WTC11 (cell line): ENCODE data around the gene TNNT2. TPM values are rescaled to one million over a fixed set of nuclear protein-coding genes. Genes with fewer than 3 reads are reported as not detected.

ENCODE experiments used
- ATAC-seq: fragments of 200-7000 bp; cut with Tn5 transposase; 2 replicates; pipeline ENCODE4 v1.10.0; 2021; ENCODE audit warnings: mild to moderate bottlenecking, moderate library complexity
- CTCF ChIA-PET: fragments of 300-600 bp; sonication (Branson Sonifier 250); formaldehyde crosslinking; loops from one replicate; lab custom pipeline; 2021; ENCODE audit warnings: antibody characterized with exemption; lab: Charles Lee
- POLR2A ChIA-PET: fragments of 350-600 bp; sonication (Branson Sonifier 250); formaldehyde crosslinking; loops from one replicate; lab custom pipeline; 2021; ENCODE audit warnings: antibody characterized with exemption; lab: Charles Lee
- DNase-seq: peaks from one replicate; pipeline ENCODE4 v3.0.0; 2021; ENCODE audit warnings: low spot score
- H3K27ac Mint-ChIP-seq: 2 replicates; pipeline ENCODE4 v1.8.0; 2021; ENCODE audit warnings: mixed read lengths
- H3K27me3 Mint-ChIP-seq: 2 replicates; pipeline ENCODE4 v1.8.0; 2021; ENCODE audit warnings: low read depth, mild to moderate bottlenecking, moderate library complexity, mixed read lengths
- H3K36me3 Mint-ChIP-seq: 2 replicates; pipeline ENCODE4 v1.8.0; 2021; ENCODE audit warnings: mixed read lengths
- H3K4me1 Mint-ChIP-seq: 2 replicates; pipeline ENCODE4 v1.8.0; 2022; ENCODE audit warnings: mixed read lengths
- H3K4me3 Mint-ChIP-seq: 2 replicates; pipeline ENCODE4 v1.8.0; 2021; ENCODE audit warnings: mild to moderate bottlenecking, moderate library complexity, mixed read lengths
- H3K9me3 Mint-ChIP-seq: 2 replicates; pipeline ENCODE4 v1.8.0; 2021; ENCODE audit warnings: mixed read lengths
- CBFB ChIP-seq: sonication (generic); formaldehyde crosslinking; IDR thresholded peaks from 2 replicates; pipeline ENCODE4 v1.8.1; 2022; ENCODE audit warnings: mild to moderate bottlenecking, low read depth, missing genetic modification reagents
- ETV6 ChIP-seq: sonication (generic); formaldehyde crosslinking; IDR thresholded peaks from 2 replicates; pipeline ENCODE4 v1.8.1; 2022; ENCODE audit warnings: mild to moderate bottlenecking, missing genetic modification reagents
- FOXK1 ChIP-seq: sonication (generic); formaldehyde crosslinking; IDR thresholded peaks from 2 replicates; pipeline ENCODE4 v1.8.0; 2022; ENCODE audit warnings: mild to moderate bottlenecking, moderate library complexity, missing genetic modification reagents
- GABPB1 ChIP-seq: sonication (generic); formaldehyde crosslinking; IDR thresholded peaks from 2 replicates; pipeline ENCODE4 v1.8.1; 2023; ENCODE audit warnings: mild to moderate bottlenecking, missing genetic modification reagents
- GTF2I ChIP-seq: fragments of 250-450 bp; sonication (Bioruptor Pico); conservative IDR thresholded peaks from 2 replicates; pipeline ENCODE4 v1.4.0; 2021; ENCODE audit warnings: mild to moderate bottlenecking
- HMGA2 ChIP-seq: fragments of 250-450 bp; sonication (Bioruptor Pico); IDR thresholded peaks from 2 replicates; pipeline ENCODE4 v1.4.0; 2021; ENCODE audit warnings: mild to moderate bottlenecking, moderate library complexity
- JAZF1 ChIP-seq: fragments of 250-450 bp; sonication (Bioruptor Pico); IDR thresholded peaks from 2 replicates; pipeline ENCODE4 v1.9.0; 2021; ENCODE audit warnings: moderate library complexity, mild to moderate bottlenecking, inconsistent platforms
- NFYB ChIP-seq: sonication (generic); formaldehyde crosslinking; conservative IDR thresholded peaks from 2 replicates; pipeline ENCODE4 v1.8.0; 2022; ENCODE audit warnings: low read depth, missing genetic modification reagents
- OVOL2 ChIP-seq: fragments of 250-450 bp; sonication (Bioruptor Pico); IDR thresholded peaks from 2 replicates; pipeline ENCODE4 v1.9.0; 2021; ENCODE audit warnings: mild to moderate bottlenecking, borderline replicate concordance
- RELA ChIP-seq: sonication (generic); formaldehyde crosslinking; IDR thresholded peaks from 2 replicates; pipeline ENCODE4 v1.8.1; 2022; ENCODE audit warnings: missing genetic modification reagents, mild to moderate bottlenecking, borderline replicate concordance
- SOX15 ChIP-seq: fragments of 250-450 bp; sonication (Bioruptor Pico); IDR thresholded peaks from 2 replicates; pipeline ENCODE4 v1.9.0; 2021; ENCODE audit warnings: mild to moderate bottlenecking
- TCF7 ChIP-seq: sonication (generic); formaldehyde crosslinking; IDR thresholded peaks from 2 replicates; pipeline ENCODE4 v1.8.0; 2022; ENCODE audit warnings: mild to moderate bottlenecking, low read depth, missing genetic modification reagents, moderate library complexity
- ZNF138 ChIP-seq: sonication (generic); formaldehyde crosslinking; conservative IDR thresholded peaks from 2 replicates; pipeline ENCODE4 v1.8.1; 2022; ENCODE audit warnings: mild to moderate bottlenecking, moderate library complexity, missing genetic modification reagents
- ZNF263 ChIP-seq: sonication (generic); formaldehyde crosslinking; IDR thresholded peaks from 2 replicates; pipeline ENCODE4 v1.8.1; 2022; ENCODE audit warnings: low read depth, mild to moderate bottlenecking, moderate library complexity, missing genetic modification reagents
- ZNF423 ChIP-seq: fragments of 250-450 bp; sonication (Bioruptor Pico); IDR thresholded peaks from 2 replicates; pipeline ENCODE4 v2.1.2; 2022; ENCODE audit warnings: mild to moderate bottlenecking, moderate library complexity
- total RNA-seq: library from RNA; stranded (reverse); gene quantifications from 3 replicates; pipeline ENCODE4 v1.2.3, GENCODE V29; 2021
- TF ChIP-seq, protein P1 (sequence below): sonication (generic); formaldehyde crosslinking; IDR thresholded peaks from 2 replicates; pipeline ENCODE4 v1.8.1; 2023; ENCODE audit warnings: mild to moderate bottlenecking, moderate library complexity, missing genetic modification reagents
- TF ChIP-seq, protein P2 (sequence below): sonication (generic); formaldehyde crosslinking; IDR thresholded peaks from 2 replicates; pipeline ENCODE4 v1.8.1; 2023; ENCODE audit warnings: mild to moderate bottlenecking, missing genetic modification reagents, borderline replicate concordance
- TF ChIP-seq, protein P3 (sequence below): fragments of 200-600 bp; IDR thresholded peaks from 2 replicates; pipeline ENCODE4 v1.8.0; 2022; ENCODE audit warnings: antibody characterized with exemption
- TF ChIP-seq, protein P4 (sequence below): sonication (generic); formaldehyde crosslinking; IDR thresholded peaks from 2 replicates; pipeline ENCODE4 v1.8.0; 2023; ENCODE audit warnings: mild to moderate bottlenecking, missing genetic modification reagents
- TF ChIP-seq, protein P5 (sequence below): fragments of 250-450 bp; sonication (Bioruptor Pico); IDR thresholded peaks from 2 replicates; pipeline ENCODE4 v2.1.2; 2022; ENCODE audit warnings: mild to moderate bottlenecking, moderate library complexity
- TF ChIP-seq, protein P6 (sequence below): fragments of 250-450 bp; sonication (Bioruptor Pico); IDR thresholded peaks from 2 replicates; pipeline ENCODE4 v1.8.0; 2021; ENCODE audit warnings: mild to moderate bottlenecking
- TF ChIP-seq, protein P7 (sequence below): sonication (generic); formaldehyde crosslinking; IDR thresholded peaks from 2 replicates; pipeline ENCODE4 v1.8.1; 2023; ENCODE audit warnings: mild to moderate bottlenecking, missing genetic modification reagents, moderate library complexity

The TNNT2 gene
- total RNA-seq, 1 experiment from 2014 or later: 6.1 TPM

DNA sequence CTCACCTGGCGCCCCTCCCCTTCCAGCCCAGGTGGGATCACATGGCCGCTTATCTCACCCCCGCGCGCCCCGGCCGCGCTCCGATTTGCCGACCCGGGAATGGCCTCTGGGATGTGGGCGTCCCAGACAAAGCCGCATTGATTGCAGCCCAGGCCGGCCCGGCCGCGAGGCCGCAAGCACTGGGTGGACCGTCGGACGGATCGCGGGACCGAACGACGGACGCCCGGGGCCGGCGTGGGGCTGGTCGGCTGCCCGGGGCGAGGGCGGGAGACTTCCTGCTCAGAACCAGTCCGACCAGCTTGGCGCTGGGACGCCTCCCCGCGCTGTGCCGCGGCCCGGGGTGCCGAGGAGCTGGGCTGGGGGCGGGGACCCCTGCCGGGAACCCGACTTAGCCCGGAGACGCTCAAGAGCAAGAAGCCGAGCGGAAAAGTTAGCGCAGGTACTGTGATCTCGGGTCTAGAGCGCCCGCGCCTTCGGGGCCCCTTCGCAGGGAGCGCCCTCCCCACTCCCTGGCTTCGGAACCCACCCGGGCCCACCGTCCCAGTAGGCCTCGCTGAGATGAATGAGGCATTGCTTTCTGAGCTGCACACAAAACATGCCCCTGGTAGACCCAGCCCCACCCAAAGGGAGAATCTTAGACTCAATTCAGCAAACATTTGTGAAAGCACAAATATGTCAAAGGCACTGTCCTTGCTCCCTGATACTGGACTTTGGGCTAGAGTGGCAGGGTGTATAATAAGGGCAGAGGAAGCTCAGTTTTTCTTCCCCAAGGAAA is 22.1 kb upstream of the TNNT2 start:
- DNase-seq (peak; percentile 76), ATAC-seq (peak; percentile 68)
- no peaks in the 10 kb centered on the region for H3K36me3 Mint-ChIP-seq
- no peaks in the 10 kb centered on the region for H3K9me3 Mint-ChIP-seq
- ChIA-PET POLR2A (interaction anchor here (0.5 to 1.5 kb wide), 3 partner anchors 14 to 1112 kb away, joined by 3 to 5 read pairs (median 3); no protein-coding TSS in a partner anchor), CTCF (interaction anchor here (0.6 to 2.6 kb wide), 8 partner anchors 10 to 332 kb away, joined by 3 to 11 read pairs (median 4); no protein-coding TSS in a partner anchor)
- H3K4me1 Mint-ChIP-seq: peaks cover 26% of the 10 kb centered on the region
- peaks cover 8% of the 10 kb centered on the region; the same call in 1 of the 2 replicates for H3K27me3 Mint-ChIP-seq
- peak overlapping the region; percentile 62 for H3K4me3 Mint-ChIP-seq
- no peak overlapping the region for H3K27ac Mint-ChIP-seq
- TF ChIP-seq ZNF263 (CRISPR knock-in tag) (no peak), FOXK1 (CRISPR knock-in tag) (peak; percentile 72; the same call in 1 of the 2 replicates), RELA (CRISPR knock-in tag) (peak; percentile 66; the same call in 1 of the 2 replicates), GTF2I (CRISPR knock-in tag) (no peak), SOX15 (CRISPR knock-in tag) (no peak), TCF7 (peak; percentile 59; the same call in 1 of the 2 replicates), GABPB1 (CRISPR knock-in tag) (no peak), ZNF138 (CRISPR knock-in tag) (0 out of 2 replicates have a peak, but pooled peaks have one; percentile 37), JAZF1 (CRISPR knock-in tag) (no peak), CBFB (no peak), OVOL2 (no peak), HMGA2 (CRISPR knock-in tag) (no peak), NFYB (CRISPR knock-in tag) (no peak; the same call in 1 of the 2 replicates), ZNF423 (CRISPR knock-in tag) (peak; percentile 93), ETV6 (CRISPR knock-in tag) (peak; percentile 42; the same call in 1 of the 2 replicates)
- TF ChIP-seq, protein P1, sequence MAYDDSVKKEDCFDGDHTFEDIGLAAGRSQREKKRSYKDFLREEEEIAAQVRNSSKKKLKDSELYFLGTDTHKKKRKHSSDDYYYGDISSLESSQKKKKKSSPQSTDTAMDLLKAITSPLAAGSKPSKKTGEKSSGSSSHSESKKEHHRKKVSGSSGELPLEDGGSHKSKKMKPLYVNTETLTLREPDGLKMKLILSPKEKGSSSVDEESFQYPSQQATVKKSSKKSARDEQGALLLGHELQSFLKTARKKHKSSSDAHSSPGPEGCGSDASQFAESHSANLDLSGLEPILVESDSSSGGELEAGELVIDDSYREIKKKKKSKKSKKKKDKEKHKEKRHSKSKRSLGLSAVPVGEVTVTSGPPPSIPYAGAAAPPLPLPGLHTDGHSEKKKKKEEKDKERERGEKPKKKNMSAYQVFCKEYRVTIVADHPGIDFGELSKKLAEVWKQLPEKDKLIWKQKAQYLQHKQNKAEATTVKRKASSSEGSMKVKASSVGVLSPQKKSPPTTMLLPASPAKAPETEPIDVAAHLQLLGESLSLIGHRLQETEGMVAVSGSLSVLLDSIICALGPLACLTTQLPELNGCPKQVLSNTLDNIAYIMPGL (CRISPR knock-in tag): peak; percentile 87; the same call in 1 of the 2 replicates
- TF ChIP-seq, protein P2, sequence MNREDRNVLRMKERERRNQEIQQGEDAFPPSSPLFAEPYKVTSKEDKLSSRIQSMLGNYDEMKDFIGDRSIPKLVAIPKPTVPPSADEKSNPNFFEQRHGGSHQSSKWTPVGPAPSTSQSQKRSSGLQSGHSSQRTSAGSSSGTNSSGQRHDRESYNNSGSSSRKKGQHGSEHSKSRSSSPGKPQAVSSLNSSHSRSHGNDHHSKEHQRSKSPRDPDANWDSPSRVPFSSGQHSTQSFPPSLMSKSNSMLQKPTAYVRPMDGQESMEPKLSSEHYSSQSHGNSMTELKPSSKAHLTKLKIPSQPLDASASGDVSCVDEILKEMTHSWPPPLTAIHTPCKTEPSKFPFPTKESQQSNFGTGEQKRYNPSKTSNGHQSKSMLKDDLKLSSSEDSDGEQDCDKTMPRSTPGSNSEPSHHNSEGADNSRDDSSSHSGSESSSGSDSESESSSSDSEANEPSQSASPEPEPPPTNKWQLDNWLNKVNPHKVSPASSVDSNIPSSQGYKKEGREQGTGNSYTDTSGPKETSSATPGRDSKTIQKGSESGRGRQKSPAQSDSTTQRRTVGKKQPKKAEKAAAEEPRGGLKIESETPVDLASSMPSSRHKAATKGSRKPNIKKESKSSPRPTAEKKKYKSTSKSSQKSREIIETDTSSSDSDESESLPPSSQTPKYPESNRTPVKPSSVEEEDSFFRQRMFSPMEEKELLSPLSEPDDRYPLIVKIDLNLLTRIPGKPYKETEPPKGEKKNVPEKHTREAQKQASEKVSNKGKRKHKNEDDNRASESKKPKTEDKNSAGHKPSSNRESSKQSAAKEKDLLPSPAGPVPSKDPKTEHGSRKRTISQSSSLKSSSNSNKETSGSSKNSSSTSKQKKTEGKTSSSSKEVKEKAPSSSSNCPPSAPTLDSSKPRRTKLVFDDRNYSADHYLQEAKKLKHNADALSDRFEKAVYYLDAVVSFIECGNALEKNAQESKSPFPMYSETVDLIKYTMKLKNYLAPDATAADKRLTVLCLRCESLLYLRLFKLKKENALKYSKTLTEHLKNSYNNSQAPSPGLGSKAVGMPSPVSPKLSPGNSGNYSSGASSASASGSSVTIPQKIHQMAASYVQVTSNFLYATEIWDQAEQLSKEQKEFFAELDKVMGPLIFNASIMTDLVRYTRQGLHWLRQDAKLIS (CRISPR knock-in tag): peak; percentile 79; the same call in 1 of the 2 replicates
- TF ChIP-seq, protein P3, sequence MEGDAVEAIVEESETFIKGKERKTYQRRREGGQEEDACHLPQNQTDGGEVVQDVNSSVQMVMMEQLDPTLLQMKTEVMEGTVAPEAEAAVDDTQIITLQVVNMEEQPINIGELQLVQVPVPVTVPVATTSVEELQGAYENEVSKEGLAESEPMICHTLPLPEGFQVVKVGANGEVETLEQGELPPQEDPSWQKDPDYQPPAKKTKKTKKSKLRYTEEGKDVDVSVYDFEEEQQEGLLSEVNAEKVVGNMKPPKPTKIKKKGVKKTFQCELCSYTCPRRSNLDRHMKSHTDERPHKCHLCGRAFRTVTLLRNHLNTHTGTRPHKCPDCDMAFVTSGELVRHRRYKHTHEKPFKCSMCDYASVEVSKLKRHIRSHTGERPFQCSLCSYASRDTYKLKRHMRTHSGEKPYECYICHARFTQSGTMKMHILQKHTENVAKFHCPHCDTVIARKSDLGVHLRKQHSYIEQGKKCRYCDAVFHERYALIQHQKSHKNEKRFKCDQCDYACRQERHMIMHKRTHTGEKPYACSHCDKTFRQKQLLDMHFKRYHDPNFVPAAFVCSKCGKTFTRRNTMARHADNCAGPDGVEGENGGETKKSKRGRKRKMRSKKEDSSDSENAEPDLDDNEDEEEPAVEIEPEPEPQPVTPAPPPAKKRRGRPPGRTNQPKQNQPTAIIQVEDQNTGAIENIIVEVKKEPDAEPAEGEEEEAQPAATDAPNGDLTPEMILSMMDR: no peak
- TF ChIP-seq, protein P4, sequence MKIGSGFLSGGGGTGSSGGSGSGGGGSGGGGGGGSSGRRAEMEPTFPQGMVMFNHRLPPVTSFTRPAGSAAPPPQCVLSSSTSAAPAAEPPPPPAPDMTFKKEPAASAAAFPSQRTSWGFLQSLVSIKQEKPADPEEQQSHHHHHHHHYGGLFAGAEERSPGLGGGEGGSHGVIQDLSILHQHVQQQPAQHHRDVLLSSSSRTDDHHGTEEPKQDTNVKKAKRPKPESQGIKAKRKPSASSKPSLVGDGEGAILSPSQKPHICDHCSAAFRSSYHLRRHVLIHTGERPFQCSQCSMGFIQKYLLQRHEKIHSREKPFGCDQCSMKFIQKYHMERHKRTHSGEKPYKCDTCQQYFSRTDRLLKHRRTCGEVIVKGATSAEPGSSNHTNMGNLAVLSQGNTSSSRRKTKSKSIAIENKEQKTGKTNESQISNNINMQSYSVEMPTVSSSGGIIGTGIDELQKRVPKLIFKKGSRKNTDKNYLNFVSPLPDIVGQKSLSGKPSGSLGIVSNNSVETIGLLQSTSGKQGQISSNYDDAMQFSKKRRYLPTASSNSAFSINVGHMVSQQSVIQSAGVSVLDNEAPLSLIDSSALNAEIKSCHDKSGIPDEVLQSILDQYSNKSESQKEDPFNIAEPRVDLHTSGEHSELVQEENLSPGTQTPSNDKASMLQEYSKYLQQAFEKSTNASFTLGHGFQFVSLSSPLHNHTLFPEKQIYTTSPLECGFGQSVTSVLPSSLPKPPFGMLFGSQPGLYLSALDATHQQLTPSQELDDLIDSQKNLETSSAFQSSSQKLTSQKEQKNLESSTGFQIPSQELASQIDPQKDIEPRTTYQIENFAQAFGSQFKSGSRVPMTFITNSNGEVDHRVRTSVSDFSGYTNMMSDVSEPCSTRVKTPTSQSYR (CRISPR knock-in tag): no peak
- TF ChIP-seq, protein P5, sequence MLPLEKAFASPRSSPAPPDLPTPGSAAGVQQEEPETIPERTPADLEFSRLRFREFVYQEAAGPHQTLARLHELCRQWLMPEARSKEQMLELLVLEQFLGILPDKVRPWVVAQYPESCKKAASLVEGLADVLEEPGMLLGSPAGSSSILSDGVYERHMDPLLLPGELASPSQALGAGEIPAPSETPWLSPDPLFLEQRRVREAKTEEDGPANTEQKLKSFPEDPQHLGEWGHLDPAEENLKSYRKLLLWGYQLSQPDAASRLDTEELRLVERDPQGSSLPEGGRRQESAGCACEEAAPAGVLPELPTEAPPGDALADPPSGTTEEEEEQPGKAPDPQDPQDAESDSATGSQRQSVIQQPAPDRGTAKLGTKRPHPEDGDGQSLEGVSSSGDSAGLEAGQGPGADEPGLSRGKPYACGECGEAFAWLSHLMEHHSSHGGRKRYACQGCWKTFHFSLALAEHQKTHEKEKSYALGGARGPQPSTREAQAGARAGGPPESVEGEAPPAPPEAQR (CRISPR knock-in tag): no peak
- TF ChIP-seq, protein P6, sequence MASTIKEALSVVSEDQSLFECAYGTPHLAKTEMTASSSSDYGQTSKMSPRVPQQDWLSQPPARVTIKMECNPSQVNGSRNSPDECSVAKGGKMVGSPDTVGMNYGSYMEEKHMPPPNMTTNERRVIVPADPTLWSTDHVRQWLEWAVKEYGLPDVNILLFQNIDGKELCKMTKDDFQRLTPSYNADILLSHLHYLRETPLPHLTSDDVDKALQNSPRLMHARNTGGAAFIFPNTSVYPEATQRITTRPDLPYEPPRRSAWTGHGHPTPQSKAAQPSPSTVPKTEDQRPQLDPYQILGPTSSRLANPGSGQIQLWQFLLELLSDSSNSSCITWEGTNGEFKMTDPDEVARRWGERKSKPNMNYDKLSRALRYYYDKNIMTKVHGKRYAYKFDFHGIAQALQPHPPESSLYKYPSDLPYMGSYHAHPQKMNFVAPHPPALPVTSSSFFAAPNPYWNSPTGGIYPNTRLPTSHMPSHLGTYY: no peak
- TF ChIP-seq, protein P7, sequence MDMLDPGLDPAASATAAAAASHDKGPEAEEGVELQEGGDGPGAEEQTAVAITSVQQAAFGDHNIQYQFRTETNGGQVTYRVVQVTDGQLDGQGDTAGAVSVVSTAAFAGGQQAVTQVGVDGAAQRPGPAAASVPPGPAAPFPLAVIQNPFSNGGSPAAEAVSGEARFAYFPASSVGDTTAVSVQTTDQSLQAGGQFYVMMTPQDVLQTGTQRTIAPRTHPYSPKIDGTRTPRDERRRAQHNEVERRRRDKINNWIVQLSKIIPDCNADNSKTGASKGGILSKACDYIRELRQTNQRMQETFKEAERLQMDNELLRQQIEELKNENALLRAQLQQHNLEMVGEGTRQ: peak; percentile 88
